ENCODE data around the gene SKI. TPM values are rescaled to one million over a fixed set of nuclear protein-coding genes. Genes with fewer than 3 reads are reported as not detected.

SKI gene
- total and polyA plus RNA-seq, 9 of the 15 experiments (the other 6 are each of a cell fraction or from before 2014, with no cell fraction given), result 0.10 to 60.5 (median 4.6) TPM

DNA sequence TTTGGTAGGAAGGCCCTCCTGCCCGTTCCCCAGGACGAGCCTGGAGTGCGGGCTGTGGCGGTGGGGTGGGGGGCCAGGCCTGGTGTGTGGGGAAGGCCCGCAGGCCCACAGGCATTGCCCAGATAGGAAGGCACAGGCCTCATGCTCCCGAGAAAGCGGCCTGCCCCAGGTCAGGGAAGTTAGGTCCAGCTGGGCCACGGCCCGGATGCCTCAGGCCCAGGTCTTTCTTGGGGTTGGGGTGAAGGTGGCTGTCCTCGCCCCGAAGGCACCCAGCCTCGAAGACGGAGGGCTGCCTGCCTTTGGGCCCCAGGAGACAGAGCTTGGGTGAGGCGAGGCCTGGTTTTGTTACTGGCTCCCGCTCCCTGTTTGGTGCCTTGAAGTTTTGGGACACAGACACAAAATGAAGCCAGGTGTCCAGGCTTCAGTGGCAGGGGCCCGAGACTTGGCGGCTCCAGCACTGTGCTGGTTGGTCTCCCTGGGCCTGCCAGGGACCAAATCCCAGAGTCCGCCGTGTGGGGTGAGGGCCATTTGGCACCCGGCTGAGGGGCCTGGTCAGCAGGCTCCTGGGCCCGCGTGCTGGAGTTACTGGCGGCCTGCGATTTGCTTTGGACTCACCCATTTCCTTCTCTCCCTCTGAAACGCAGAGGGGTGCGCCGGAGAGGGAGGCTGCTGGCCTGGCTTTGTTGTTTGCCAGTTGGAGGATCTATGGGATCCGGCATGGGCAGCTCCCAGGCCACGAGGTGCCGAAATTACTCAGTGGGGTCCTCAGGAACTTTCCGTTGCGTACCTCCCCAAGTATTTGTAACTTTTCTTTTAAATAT lies 2.0 kb downstream of the SKI start (continued):
- TF ChIP-seq SP1 (CRISPR knock-in tag; IDR thresholded peaks at IDR 0.05) (no peak; the same call in 1 of the 2 replicates), ZNF75A (CRISPR knock-in tag; IDR thresholded peaks at IDR 0.05) (no peak), L3MBTL2 (IDR thresholded peaks at IDR 0.05) (peak; percentile 96), NFIX (CRISPR knock-in tag; IDR thresholded peaks at IDR 0.05; ENCODE audit: low read depth) (no peak), PYGO2 (tag; IDR thresholded peaks at IDR 0.05) (no peak), ZNF444 (CRISPR knock-in tag; IDR thresholded peaks at IDR 0.05) (no peak), POLR3A (IDR thresholded peaks at IDR 0.05; ENCODE audit: borderline replicate concordance, extremely low read depth, insufficient read depth, insufficient read length) (no peak), POLR2G (IDR thresholded peaks at IDR 0.05; ENCODE audit: low read depth, low read length) (peak; percentile 48; the same call in 1 of the 2 replicates), NRF1 (conservative IDR thresholded peaks at IDR 0.05 in 1 of 2, IDR thresholded peaks at IDR 0.05 in 1 of 2) (0 out of 4 replicates have a peak, but pooled peaks of 1 of the 2 experiments have one; percentile 13), NELFE (IDR thresholded peaks at IDR 0.05; ENCODE audit: insufficient read depth, insufficient read length) (no peak), ZBTB7A (IDR thresholded peaks at IDR 0.05; ENCODE audit: borderline replicate concordance, control insufficient read depth, low read depth, low read length) (no peak), EHMT2 (IDR thresholded peaks at IDR 0.05) (no peak), TEAD1 (CRISPR knock-in tag; IDR thresholded peaks at IDR 0.05) (peak in 1 of 2 experiments; percentile 51; a peak in 1 of 4 replicates)
- TF ChIP-seq, protein P1, sequence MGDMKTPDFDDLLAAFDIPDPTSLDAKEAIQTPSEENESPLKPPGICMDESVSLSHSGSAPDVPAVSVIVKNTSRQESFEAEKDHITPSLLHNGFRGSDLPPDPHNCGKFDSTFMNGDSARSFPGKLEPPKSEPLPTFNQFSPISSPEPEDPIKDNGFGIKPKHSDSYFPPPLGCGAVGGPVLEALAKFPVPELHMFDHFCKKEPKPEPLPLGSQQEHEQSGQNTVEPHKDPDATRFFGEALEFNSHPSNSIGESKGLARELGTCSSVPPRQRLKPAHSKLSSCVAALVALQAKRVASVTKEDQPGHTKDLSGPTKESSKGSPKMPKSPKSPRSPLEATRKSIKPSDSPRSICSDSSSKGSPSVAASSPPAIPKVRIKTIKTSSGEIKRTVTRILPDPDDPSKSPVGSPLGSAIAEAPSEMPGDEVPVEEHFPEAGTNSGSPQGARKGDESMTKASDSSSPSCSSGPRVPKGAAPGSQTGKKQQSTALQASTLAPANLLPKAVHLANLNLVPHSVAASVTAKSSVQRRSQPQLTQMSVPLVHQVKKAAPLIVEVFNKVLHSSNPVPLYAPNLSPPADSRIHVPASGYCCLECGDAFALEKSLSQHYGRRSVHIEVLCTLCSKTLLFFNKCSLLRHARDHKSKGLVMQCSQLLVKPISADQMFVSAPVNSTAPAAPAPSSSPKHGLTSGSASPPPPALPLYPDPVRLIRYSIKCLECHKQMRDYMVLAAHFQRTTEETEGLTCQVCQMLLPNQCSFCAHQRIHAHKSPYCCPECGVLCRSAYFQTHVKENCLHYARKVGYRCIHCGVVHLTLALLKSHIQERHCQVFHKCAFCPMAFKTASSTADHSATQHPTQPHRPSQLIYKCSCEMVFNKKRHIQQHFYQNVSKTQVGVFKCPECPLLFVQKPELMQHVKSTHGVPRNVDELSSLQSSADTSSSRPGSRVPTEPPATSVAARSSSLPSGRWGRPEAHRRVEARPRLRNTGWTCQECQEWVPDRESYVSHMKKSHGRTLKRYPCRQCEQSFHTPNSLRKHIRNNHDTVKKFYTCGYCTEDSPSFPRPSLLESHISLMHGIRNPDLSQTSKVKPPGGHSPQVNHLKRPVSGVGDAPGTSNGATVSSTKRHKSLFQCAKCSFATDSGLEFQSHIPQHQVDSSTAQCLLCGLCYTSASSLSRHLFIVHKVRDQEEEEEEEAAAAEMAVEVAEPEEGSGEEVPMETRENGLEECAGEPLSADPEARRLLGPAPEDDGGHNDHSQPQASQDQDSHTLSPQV (IDR thresholded peaks at IDR 0.05), result peak; percentile 84
- TF ChIP-seq, protein P2, sequence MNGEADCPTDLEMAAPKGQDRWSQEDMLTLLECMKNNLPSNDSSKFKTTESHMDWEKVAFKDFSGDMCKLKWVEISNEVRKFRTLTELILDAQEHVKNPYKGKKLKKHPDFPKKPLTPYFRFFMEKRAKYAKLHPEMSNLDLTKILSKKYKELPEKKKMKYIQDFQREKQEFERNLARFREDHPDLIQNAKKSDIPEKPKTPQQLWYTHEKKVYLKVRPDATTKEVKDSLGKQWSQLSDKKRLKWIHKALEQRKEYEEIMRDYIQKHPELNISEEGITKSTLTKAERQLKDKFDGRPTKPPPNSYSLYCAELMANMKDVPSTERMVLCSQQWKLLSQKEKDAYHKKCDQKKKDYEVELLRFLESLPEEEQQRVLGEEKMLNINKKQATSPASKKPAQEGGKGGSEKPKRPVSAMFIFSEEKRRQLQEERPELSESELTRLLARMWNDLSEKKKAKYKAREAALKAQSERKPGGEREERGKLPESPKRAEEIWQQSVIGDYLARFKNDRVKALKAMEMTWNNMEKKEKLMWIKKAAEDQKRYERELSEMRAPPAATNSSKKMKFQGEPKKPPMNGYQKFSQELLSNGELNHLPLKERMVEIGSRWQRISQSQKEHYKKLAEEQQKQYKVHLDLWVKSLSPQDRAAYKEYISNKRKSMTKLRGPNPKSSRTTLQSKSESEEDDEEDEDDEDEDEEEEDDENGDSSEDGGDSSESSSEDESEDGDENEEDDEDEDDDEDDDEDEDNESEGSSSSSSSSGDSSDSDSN (IDR thresholded peaks at IDR 0.05; ENCODE audit: borderline replicate concordance in 1 of 2, low read depth in 2 of 2, low read length in 2 of 2), result 0 out of 4 replicates have a peak, but pooled peaks of 1 of the 2 experiments have one; percentile 40
- TF ChIP-seq, protein P3, sequence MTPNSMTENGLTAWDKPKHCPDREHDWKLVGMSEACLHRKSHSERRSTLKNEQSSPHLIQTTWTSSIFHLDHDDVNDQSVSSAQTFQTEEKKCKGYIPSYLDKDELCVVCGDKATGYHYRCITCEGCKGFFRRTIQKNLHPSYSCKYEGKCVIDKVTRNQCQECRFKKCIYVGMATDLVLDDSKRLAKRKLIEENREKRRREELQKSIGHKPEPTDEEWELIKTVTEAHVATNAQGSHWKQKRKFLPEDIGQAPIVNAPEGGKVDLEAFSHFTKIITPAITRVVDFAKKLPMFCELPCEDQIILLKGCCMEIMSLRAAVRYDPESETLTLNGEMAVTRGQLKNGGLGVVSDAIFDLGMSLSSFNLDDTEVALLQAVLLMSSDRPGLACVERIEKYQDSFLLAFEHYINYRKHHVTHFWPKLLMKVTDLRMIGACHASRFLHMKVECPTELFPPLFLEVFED (CRISPR knock-in tag; conservative IDR thresholded peaks at IDR 0.05), result no peak

Data from K562 (cell line).